Measurements from ENCODE around the gene ATXN3L.

GRCh38 chrX:13360146-13360545, 40.3 kb upstream of the ATXN3L start:
- no peak for TF ChIP-seq CTCF (IDR thresholded peaks at IDR 0.05)
- TF ChIP-seq POLR2AphosphoS5 (IDR thresholded peaks at IDR 0.05) = no peak
- no peak for TF ChIP-seq POLR2A (IDR thresholded peaks at IDR 0.05)
- TF ChIP-seq EP300 (IDR thresholded peaks at IDR 0.05; ENCODE audit: low read depth) = no peak
